K562 treated with DMSO at 1 percent for 48 hours (cell line): ENCODE measurements around the gene LMF1. TPM values are rescaled to one million over a fixed set of nuclear protein-coding genes. Genes with fewer than 3 reads are reported as not detected.

Experiments used
- total RNA-seq: library from RNA; unstranded; fragments of 300-600 nt; gene quantifications from 2 replicates; pipeline ENCODE4 v1.2.3, GENCODE V29; 2022; ENCODE audit warnings: low replicate concordance; ENCODE audit errors: extremely low read depth

LMF1 gene
- not detected in 2 replicates for total RNA-seq

DNA sequence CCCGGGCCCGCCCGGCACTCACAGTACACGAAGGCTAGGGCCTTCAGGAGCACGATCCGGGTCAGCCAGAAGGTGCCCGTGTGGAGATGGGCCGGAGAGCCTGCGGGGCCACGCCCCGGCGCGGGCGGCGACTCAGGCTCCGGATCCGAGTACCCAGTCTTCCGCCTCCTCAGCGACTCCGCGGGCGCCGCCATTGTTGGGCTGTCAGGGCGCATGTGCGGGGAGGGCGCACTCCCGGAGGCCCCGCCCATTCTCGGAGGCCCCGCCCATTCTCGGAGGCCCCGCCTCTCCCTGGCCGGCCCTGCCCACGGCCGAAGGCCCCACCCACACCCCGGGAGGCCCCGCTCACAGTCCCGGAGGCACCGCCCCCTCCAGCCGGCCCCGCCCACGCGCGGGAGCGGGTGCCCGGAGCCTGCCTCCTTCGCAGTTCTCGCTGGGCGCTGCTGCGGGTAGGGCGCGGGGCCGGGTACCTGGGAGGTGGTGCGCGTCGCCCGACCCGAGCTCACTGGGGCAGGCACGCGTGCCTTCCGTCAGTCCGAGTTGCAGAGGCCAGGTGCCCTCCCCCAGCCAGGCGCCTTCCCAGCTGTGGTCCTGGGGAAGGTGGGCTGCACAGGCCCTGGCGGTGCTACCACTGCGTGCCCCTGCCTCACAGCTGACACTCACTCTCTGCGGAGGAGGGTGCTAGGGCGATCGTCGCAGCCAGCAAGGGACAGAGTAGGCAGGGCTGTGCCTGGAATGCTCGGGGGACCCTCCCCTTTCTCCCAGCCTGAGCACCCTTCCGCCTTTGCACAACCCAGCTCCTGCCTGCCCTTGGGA is at the start of gene LMF1:
LMF1 (minus strand) TSS at position 219 of the 816 bp plus-strand sequence; CDS start at position 215, 4 bp downstream.

GRCh38 chr16:981695-982144 is 10.9 kb upstream of the LMF1 start, which contains the start of gene SOX8:
TSS of gene SOX8 (plus strand) at chr16:981770. CDS start at chr16:981923, 153 bp downstream.

Other genes starting within 250 kb of the LMF1 start
- gene ANTKMT, start 249.8 kb downstream of the LMF1 start, total RNA-seq: not detected in 2 replicates
- gene CCDC78, start 244.5 kb downstream of the LMF1 start, total RNA-seq: not detected in 2 replicates
- not detected in 2 replicates for gene HAGHL, start 243.9 kb downstream of the LMF1 start, total RNA-seq
- not detected in 2 replicates for gene CIAO3, start 230.0 kb downstream of the LMF1 start, total RNA-seq
- gene MSLN, start 210.2 kb downstream of the LMF1 start, total RNA-seq: not detected in 2 replicates
- gene RPUSD1, start 182.6 kb downstream of the LMF1 start, total RNA-seq: not detected in 2 replicates
- gene CHTF18, start 182.4 kb downstream of the LMF1 start, total RNA-seq: not detected in 2 replicates
- gene GNG13, start 170.2 kb downstream of the LMF1 start, total RNA-seq: not detected in 2 replicates
- not detected in 2 replicates for gene SOX8, start 10.8 kb upstream of the LMF1 start, total RNA-seq
- not detected in 2 replicates for gene SSTR5, start 101.8 kb upstream of the LMF1 start, total RNA-seq
- gene C1QTNF8, start 125.3 kb upstream of the LMF1 start, total RNA-seq: not detected in 2 replicates
- not detected in 2 replicates for gene CACNA1H, start 182.1 kb upstream of the LMF1 start, total RNA-seq